GM21447 (cell line): ENCODE data around the gene CACNA1C.

Source experiments
- ATAC-seq: cut with Tn5 transposase; IDR thresholded peaks from one replicate; pipeline ENCODE4 v1.9.1; 2021; ENCODE audit not compliant: unreplicated experiment

CACNA1C gene

DNA sequence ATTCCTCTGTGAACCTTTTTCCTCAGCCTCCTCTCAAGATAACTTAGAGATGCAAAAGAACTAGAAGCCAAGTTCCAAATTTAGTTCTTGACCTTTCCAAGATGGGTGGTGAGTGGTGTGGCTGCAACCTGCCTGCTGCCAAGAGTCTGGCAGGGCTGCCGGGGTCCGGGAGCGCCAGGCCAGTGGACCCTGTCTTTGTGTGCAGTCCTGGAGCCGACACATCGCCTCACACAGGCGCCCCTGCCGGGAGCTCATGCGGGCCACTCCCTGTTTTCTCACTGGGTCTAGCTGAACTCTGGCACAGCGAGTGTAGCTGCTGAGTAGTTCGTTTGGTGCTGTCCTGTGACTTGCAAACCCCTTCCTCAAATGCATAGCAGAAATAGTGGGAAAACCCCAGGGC lies 84.9 kb downstream of the CACNA1C start:
- no peak for ATAC-seq

- ATAC-seq: no peak
These were observed 85.5 kb downstream of the CACNA1C start for GRCh38 chr12:2138294-2138693.

DNA sequence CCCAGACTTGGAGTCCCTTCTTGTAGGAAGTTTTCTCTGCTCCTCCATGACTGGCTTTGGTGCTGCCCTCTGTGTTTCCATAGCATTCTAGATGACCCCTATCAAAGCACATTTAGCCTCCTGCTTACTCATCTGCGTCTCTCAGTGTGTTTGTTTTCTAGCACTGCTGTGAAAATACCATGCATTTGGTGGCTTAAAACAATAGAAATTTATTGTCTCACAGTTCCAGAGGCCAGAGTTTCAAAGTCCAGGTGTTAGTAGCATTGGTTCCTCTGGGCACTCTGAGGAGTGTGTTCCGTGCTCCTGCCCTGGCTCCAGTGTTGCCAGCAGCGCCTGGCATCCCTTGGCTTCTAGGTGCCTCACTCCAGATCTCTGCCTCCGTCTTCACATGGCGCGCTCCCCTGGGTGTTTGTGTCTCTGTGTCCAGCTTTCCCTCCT lies 86.1 kb downstream of the CACNA1C start:
- no peak for ATAC-seq

DNA sequence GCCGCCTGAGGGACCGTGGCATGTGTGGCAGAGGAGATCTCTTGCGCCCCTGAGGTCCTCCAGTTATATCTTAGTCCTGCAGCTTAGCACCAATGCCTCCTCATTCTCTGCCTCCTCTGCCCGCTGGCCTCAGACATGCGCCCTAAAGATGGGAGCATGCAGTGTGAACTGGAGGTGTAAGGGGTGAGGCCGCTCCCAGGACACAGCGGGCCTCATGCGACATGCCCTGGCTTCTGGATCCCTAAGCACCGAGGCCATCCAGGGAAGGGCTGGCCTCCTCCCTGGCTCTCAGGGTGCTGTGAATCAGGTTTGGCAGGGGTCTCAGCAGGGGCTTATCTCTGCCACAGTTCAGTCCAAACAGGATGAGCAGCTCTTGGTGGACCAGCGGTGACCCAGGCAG lies 86.9 kb downstream of the CACNA1C start:
- ATAC-seq: no peak

DNA sequence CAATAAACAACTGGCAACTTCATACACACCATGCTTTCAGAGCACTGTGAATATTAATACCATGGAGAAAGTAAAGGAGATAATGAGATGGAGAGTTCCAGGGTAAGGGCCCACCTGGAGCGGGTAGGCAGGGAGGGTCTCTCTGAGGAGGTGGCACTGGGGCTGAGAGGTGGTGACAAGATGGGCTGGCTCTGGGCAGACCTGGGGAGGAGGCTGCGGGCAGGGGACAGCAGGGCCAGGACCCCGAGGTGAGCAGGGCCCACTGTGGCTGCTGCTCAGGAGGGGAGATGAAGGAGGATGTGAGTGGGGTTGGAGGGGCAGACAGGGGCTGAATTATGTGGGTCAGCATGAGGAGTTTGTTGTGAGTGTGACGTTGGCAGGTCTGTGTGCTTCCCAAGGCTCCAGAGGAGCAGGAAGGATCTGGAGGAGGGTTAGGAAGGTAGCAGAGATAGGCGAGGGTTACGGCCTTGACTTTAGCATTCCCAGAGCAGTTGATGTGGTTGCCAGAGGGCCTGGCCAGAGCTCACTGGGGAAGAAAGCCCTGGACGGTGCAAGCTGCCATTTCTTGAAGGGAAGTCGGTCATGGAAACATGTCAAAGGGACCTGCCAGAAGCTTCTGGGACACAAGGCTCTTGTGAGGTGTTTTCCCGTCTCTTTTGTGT lies 88.2 kb downstream of the CACNA1C start:
- no peak for ATAC-seq

DNA sequence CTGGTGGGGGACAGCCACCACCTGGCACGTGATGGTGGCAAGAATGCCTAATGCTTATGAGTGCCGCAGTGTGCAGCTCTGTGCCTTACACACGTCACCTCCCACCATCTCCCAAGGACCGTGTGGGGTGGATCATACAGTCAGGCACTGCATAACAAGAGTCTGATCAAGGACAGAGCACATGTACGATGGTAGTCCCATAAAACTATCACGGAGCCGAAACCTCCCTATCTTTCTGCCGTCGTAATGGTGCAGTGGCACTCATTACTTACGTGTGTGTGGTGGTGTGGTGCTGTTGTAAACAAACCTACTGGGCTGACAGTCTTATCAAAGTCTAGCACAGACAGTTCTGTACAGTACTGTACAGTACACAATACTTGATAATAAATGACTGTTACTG lies 89.3 kb downstream of the CACNA1C start:
- ATAC-seq: no peak

GRCh38 chr12:2144951-2145350 lies 92.2 kb downstream of the CACNA1C start:
- ATAC-seq: no peak

DNA sequence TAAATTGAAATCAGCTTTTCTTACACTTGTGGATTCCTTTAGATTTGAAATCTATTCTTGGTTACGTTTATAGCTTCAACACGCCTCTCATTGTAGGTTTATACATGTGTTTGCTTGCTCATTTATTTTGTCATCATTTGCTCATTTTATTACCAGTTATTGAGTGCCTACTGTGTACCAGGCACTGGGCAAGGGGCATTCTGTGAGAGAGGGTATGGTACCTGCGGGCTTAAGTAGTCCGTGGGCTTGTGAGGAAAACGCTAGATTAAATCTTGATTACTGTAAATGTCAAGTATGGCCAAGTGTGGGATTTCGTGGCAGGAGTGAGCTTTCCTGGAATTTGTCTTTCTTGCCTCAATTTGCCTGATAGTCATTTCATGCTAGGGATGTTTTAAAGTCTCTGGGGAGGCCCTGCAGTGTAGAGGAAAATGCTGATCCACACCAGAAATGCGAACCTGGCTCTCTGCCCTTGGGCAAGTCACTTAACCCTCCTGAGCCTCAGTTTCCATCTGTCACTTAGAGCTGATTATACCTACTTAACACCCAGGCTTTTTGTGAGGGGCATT lies 92.7 kb downstream of the CACNA1C start:
- ATAC-seq: no peak

- no peak for ATAC-seq
These were observed 94.5 kb downstream of the CACNA1C start for GRCh38 chr12:2147335-2147734.

DNA sequence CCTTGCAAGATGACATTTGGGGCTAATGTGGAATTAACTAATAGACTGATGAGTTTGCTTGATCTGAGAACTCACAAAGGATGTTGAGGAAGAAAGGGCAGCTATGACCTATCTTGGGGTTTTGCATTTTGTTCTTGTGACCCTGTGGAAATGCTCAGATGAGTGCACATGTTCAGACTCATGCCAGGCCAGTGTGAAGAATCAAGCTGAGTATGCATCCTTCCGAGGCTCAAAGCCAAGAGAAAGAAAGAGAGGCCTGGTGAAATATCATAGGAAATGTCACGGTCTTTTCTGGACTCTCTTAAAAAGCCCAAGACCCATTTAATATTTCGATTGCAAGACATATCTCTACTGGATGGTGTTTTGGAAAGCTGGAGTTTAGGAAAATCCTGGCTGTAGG lies 96.3 kb downstream of the CACNA1C start:
- ATAC-seq: no peak

- ATAC-seq: no peak
These were observed 98.0 kb downstream of the CACNA1C start for GRCh38 chr12:2150833-2151232.

- ATAC-seq: no peak
These were observed 98.6 kb downstream of the CACNA1C start for GRCh38 chr12:2151391-2151790.

- ATAC-seq: peak; percentile 61
These were observed 99.3 kb downstream of the CACNA1C start for GRCh38 chr12:2152134-2152533.

DNA sequence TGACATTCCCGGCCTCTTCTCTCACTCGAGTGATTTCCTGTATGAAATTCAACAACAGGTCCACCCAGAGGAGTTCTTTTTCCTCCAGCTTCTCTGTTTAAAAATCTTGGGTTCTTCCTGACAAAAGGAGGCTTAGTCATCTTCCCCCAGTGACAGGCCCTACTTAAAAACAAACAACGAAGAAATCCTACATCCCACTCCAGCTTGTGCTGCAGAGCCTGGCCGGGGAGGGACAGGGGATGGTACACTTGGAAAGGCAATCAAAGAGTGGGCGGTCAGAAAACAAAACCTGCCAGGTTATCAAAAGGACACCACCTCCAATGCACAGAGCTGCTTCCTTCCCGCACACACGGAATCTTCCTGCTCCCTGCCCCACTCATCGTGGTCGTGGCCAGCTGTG lies 101.3 kb downstream of the CACNA1C start:
- no peak for ATAC-seq

- no peak for ATAC-seq
These were observed 101.7 kb downstream of the CACNA1C start for GRCh38 chr12:2154521-2154920.

DNA sequence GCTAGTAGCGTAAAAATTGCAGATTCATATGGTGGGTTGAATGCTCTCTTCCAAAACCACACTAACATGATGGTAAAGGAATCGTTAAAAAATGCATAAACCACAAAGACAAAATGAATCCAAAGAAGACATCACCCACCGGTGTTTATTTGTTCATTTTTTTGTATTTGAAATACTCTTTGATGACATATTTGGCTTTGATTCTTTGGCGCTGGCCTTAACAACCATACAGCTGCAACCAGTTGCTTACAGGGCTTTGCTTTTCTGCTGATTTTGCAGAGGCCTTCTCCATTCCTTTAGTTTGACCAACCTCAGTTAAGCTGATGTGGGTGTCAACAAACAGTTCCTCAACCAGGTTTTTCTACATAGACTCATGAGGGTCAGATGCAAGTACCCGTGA lies 103.5 kb downstream of the CACNA1C start:
- no peak for ATAC-seq

DNA sequence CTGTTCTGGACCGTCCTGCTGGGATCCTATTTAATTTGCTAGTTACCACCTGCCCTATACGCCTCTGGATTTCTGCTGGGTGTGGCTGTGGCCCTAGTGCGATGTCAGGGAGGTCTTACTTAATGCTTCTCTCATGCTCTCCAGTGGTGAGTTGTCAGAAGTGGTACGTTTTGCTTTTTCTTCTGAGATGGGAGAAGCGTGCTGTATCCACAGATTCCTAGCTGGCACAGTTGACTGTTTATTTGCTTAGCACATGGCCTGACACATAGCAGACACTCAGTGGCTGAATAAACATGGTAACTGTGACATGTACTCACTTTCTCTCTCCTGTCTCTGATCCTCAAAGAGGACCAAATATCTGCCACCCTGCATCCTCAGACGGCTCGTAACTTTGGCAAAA lies 107.3 kb downstream of the CACNA1C start:
- ATAC-seq: no peak

DNA sequence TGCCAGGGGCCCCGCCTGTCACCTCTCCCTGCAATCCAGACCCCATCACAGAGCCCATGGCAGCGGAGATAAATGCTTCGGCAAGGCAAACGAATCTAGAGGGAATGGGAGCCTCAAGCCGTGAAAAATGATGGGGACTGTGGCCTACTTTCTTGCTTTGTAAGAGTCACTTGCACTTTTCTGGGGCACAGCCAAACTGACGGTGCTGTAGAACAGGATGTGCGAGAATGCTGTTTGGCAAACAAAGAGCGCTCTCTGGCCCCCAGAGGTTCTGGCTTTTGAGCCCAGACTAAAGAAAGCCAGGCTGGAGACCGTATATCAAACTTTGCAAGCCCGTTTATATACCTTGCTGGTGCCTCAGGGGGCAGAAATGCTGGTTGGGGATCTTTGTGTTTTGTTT lies 108.7 kb downstream of the CACNA1C start:
- ATAC-seq: no peak

DNA sequence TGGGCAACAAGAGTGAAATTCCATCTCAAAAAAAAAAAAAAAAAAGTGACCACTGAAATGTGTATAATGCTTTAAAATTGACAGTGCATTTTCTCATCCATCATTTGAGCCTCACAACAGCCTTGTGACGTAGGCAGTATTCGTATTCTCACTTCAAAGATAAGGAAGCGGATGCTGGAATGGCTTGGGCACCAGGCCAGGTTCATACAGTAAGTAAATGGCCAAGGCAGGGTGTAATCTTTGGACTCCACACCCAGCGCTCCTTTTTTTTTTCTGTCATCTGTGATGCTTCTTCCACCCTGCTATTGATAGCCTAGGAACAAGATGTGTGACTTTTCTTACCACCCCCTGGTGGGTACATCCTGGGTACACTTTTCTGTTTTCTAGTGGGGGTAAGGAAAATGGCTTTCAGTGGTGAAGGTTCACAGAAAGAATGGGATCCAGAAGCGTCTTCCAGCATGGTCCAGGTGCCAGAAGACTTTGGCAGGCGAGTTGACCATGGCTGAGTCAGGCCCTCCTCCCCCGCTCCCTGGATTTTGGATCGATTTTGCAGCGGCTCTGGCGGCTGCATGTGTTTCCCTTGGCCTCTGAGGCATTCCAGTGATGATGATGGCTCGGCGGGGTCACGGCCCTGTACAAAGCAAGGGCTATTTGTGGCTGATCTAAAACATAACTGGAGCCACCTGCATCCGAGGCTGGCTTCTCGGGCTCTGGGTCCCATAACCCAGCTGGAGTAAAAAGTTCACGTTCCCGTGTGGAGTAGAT lies 110.6 kb downstream of the CACNA1C start:
- ATAC-seq: no peak

DNA sequence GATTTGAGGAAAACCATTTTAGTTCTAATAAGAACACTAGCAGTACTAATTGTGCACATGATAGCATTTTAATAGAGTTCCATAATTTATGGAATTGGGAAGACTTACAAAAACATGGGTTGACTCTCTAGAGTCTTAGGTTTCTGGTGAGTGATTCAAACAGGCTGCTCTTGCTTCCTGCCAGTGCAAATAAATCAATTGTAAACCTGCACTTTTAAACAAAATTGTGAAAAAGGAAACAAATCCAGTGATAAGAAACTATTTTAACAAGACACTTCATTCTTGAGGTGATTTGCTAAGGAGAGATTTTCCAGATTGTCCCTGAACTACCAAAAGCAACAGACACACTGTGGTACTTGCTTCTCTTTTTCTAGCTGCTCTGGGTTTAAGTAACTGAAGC lies 112.2 kb downstream of the CACNA1C start:
- no peak for ATAC-seq

- ATAC-seq: no peak
These were observed 113.1 kb downstream of the CACNA1C start for GRCh38 chr12:2165927-2166326.

- no peak for ATAC-seq
These were observed 113.9 kb downstream of the CACNA1C start for GRCh38 chr12:2166696-2167095.
